ENCODE measurements around the gene ZMYND8. TPM values are rescaled to one million over a fixed set of nuclear protein-coding genes. Genes with fewer than 3 reads are reported as not detected.
"Not testable (repeated sequence)": the region's sequence is repeated elsewhere in the genome, so short reads cannot be mapped to it uniquely, and the experiment has no call there.

The ZMYND8 gene
- total and polyA plus RNA-seq, 5 donors, result 10.0 to 35.7 (median 31.4) TPM

- 95% methylated on average over 18 of the region's 18 CpGs for WGBS
These were observed 147.8 kb downstream of the ZMYND8 start for GRCh38 chr20:47208534-47209174.

GRCh38 chr20:47206962-47207641, 149.4 kb downstream of the ZMYND8 start:
- Histone ChIP-seq H3K4me1 (ENCODE audit: control insufficient read depth, insufficient read depth, low read length) (peaks cover 3% of the 10 kb centered on the region), H3K9me3 (ENCODE audit: control insufficient read depth, low read length) (no peaks in the 10 kb centered on the region), H3K4me3 (ENCODE audit: low read length) (no peak overlapping the region), H3K27ac (ENCODE audit: low read length) (no peak overlapping the region), H3K27me3 (ENCODE audit: control insufficient read depth, insufficient read depth) (no peaks in the 10 kb centered on the region)
- 81% methylated on average over 9 of the region's 9 CpGs for WGBS
- DNase-seq (peak in 1 of 3 donors; percentile 19), ATAC-seq (no peak)
- intact Hi-C loops (cut with DNase I), result loop anchor here in 1 of 4 donors (10.0 kb wide), 1 partner anchor 58 kb away; no protein-coding TSS in a partner anchor

More at GRCh38 chr20:47208534-47209174, 147.8 kb downstream of the ZMYND8 start:
- ATAC-seq (no peak), DNase-seq (peak in 1 of 3 donors; percentile 40)
- intact Hi-C loops (cut with DNase I), result loop anchor here in 1 of 4 donors (10.0 kb wide), 1 partner anchor 56 kb away; no protein-coding TSS in a partner anchor
- Histone ChIP-seq H3K27me3 (ENCODE audit: control insufficient read depth, insufficient read depth) (no peaks in the 10 kb centered on the region), H3K4me1 (ENCODE audit: control insufficient read depth, insufficient read depth, low read length) (peaks cover 5% of the 10 kb centered on the region), H3K9me3 (ENCODE audit: control insufficient read depth, low read length) (no peaks in the 10 kb centered on the region), H3K27ac (ENCODE audit: low read length) (no peak overlapping the region), H3K4me3 (ENCODE audit: low read length) (no peak overlapping the region)

- not testable (repeated sequence) for DNase-seq; H3K9me3 ChIP-seq (ENCODE audit: control insufficient read depth, low read length); ATAC-seq; H3K4me1 ChIP-seq (ENCODE audit: control insufficient read depth, insufficient read depth, low read length); H3K27ac ChIP-seq (ENCODE audit: low read length); H3K27me3 ChIP-seq (ENCODE audit: control insufficient read depth, insufficient read depth); H3K4me3 ChIP-seq (ENCODE audit: low read length)
- WGBS, result 94% methylated on average over 10 of the region's 10 CpGs
- intact Hi-C loops (cut with DNase I), result loop anchor here in 1 of 4 donors (10.0 kb wide), 1 partner anchor 58 kb away; no protein-coding TSS in a partner anchor
These were observed 149.9 kb downstream of the ZMYND8 start for GRCh38 chr20:47206552-47206951.

GRCh38 chr20:47205577-47206123, 150.8 kb downstream of the ZMYND8 start:
- no peak overlapping the region for H3K27ac ChIP-seq (ENCODE audit: low read length)
- intact Hi-C loops (cut with DNase I), result loop anchor here in 1 of 4 donors (10.0 kb wide), 1 partner anchor 59 kb away; no protein-coding TSS in a partner anchor

GRCh38 chr20:47204850-47205122, 151.7 kb downstream of the ZMYND8 start:
- H3K4me1 ChIP-seq (ENCODE audit: control insufficient read depth, insufficient read depth, low read length); ATAC-seq; H3K9me3 ChIP-seq (ENCODE audit: control insufficient read depth, low read length); DNase-seq; H3K27me3 ChIP-seq (ENCODE audit: control insufficient read depth, insufficient read depth); H3K4me3 ChIP-seq (ENCODE audit: low read length); H3K27ac ChIP-seq (ENCODE audit: low read length): not testable (repeated sequence)
- 93% methylated on average over 11 of the region's 11 CpGs for WGBS
- intact Hi-C loops (cut with DNase I), result loop anchor here in 2 of 4 donors (5.0 to 10.0 kb wide), 2 partner anchors 60 to 178 kb away; no protein-coding TSS in a partner anchor

More at GRCh38 chr20:47205577-47206123, 150.8 kb downstream of the ZMYND8 start:
- peak; percentile 75 for ATAC-seq
- Histone ChIP-seq H3K9me3 (ENCODE audit: control insufficient read depth, low read length) (no peaks in the 10 kb centered on the region), H3K27me3 (ENCODE audit: control insufficient read depth, insufficient read depth) (no peaks in the 10 kb centered on the region), H3K4me1 (ENCODE audit: control insufficient read depth, insufficient read depth, low read length) (peaks cover 3% of the 10 kb centered on the region), H3K4me3 (ENCODE audit: low read length) (no peak overlapping the region)
- DNase-seq, result peak; percentile 71 to 92 (median 89)
- 50% methylated on average over 9 of the region's 9 CpGs for WGBS

GRCh38 chr20:47204008-47204849, 152.3 kb downstream of the ZMYND8 start:
- H3K27me3 ChIP-seq (ENCODE audit: control insufficient read depth, insufficient read depth), result no peaks in the 10 kb centered on the region
- WGBS, result 91% methylated on average over 12 of the region's 12 CpGs
- no peak for ATAC-seq
- H3K4me1 ChIP-seq (ENCODE audit: control insufficient read depth, insufficient read depth, low read length), result peaks cover 3% of the 10 kb centered on the region
- H3K27ac ChIP-seq (ENCODE audit: low read length), result no peak overlapping the region
- no peaks in the 10 kb centered on the region for H3K9me3 ChIP-seq (ENCODE audit: control insufficient read depth, low read length)
- intact Hi-C loops (cut with DNase I), result loop anchor here in 2 of 4 donors (5.0 to 10.0 kb wide), 2 partner anchors 61 to 178 kb away; no protein-coding TSS in a partner anchor
- no peak overlapping the region for H3K4me3 ChIP-seq (ENCODE audit: low read length)
- no peak for DNase-seq

- ATAC-seq (no peak), DNase-seq (no peak)
- 74% methylated on average over 10 of the region's 10 CpGs for WGBS
- no peaks in the 10 kb centered on the region for H3K27me3 ChIP-seq (ENCODE audit: control insufficient read depth, insufficient read depth)
- H3K4me3 ChIP-seq (ENCODE audit: low read length), result no peak overlapping the region
- H3K9me3 ChIP-seq (ENCODE audit: control insufficient read depth, low read length), result no peaks in the 10 kb centered on the region
- peaks cover 3% of the 10 kb centered on the region for H3K4me1 ChIP-seq (ENCODE audit: control insufficient read depth, insufficient read depth, low read length)
- intact Hi-C loops (cut with DNase I), result loop anchor here in 2 of 4 donors (5.0 to 10.0 kb wide), 2 partner anchors 62 to 179 kb away; no protein-coding TSS in a partner anchor
- H3K27ac ChIP-seq (ENCODE audit: low read length), result no peak overlapping the region
These were observed 153.5 kb downstream of the ZMYND8 start for GRCh38 chr20:47202733-47203667.

- DNase-seq (no peak), ATAC-seq (no peak)
- 92% methylated on average over 9 of the region's 9 CpGs for WGBS
- Histone ChIP-seq H3K27ac (ENCODE audit: low read length) (no peak overlapping the region), H3K9me3 (ENCODE audit: control insufficient read depth, low read length) (no peaks in the 10 kb centered on the region), H3K4me3 (ENCODE audit: low read length) (no peak overlapping the region), H3K4me1 (ENCODE audit: control insufficient read depth, insufficient read depth, low read length) (no peaks in the 10 kb centered on the region), H3K27me3 (ENCODE audit: control insufficient read depth, insufficient read depth) (no peaks in the 10 kb centered on the region)
- intact Hi-C loops (cut with DNase I), result loop anchor here in 2 of 4 donors (5.0 to 10.0 kb wide), 2 partner anchors 64 to 181 kb away; no protein-coding TSS in a partner anchor
These were observed 155.3 kb downstream of the ZMYND8 start for GRCh38 chr20:47201074-47201730.

- no peaks in the 10 kb centered on the region for H3K27me3 ChIP-seq (ENCODE audit: control insufficient read depth, insufficient read depth)
- H3K27ac ChIP-seq (ENCODE audit: low read length), result no peak overlapping the region
- no peak overlapping the region for H3K4me3 ChIP-seq (ENCODE audit: low read length)
- 96% methylated on average over 14 of the region's 14 CpGs for WGBS
- peaks cover 3% of the 10 kb centered on the region for H3K4me1 ChIP-seq (ENCODE audit: control insufficient read depth, insufficient read depth, low read length)
- intact Hi-C loops (cut with DNase I), result loop anchor here in 3 of 4 donors (5.0 to 10.0 kb wide), 3 partner anchors 183 to 428 kb away; no protein-coding TSS in a partner anchor
- no peaks in the 10 kb centered on the region for H3K9me3 ChIP-seq (ENCODE audit: control insufficient read depth, low read length)
- DNase-seq, result no peak
- ATAC-seq, result no peak
These were observed 157.4 kb downstream of the ZMYND8 start for GRCh38 chr20:47198996-47199552.

Data from right cardiac atrium (tissue), 5 donors.